VCaP (cell line): ENCODE results near the gene EGF.
A peak's percentile ranks its signal among the peaks of the same experiment; 100 is the strongest.

Source experiments
- H3K27ac ChIP-seq: fragments of 450-650 bp; 2 replicates; pipeline ENCODE4 v1.5.1; 2017
- CTCF ChIP-seq: fragments of 450-650 bp; conservative IDR thresholded peaks from 2 replicates; pipeline ENCODE4 v1.5.1; 2017; ENCODE audit warnings: mild to moderate bottlenecking, moderate library complexity

The EGF gene

GRCh38 chr4:110042545-110043517, 130.1 kb downstream of the EGF start:
- no peak for TF ChIP-seq CTCF
- no peak overlapping the region for H3K27ac ChIP-seq

- H3K27ac ChIP-seq = no peak overlapping the region
- TF ChIP-seq CTCF = no peak
Measured at GRCh38 chr4:110046588-110047049, 133.9 kb downstream of the EGF start.

- peak; percentile 81 for TF ChIP-seq CTCF
- no peak overlapping the region for H3K27ac ChIP-seq
Measured at GRCh38 chr4:110049951-110050925, 137.6 kb downstream of the EGF start.

- no peak for TF ChIP-seq CTCF
- no peak overlapping the region for H3K27ac ChIP-seq
Measured at GRCh38 chr4:110055158-110055768, 142.6 kb downstream of the EGF start.

GRCh38 chr4:110058677-110059076, 146.0 kb downstream of the EGF start:
- TF ChIP-seq CTCF = no peak
- H3K27ac ChIP-seq = no peak overlapping the region

GRCh38 chr4:110059556-110060191, 147.0 kb downstream of the EGF start:
- H3K27ac ChIP-seq = no peak overlapping the region
- no peak for TF ChIP-seq CTCF
